SK-N-MC (cell line): ENCODE data around the gene SLC7A8.

Experiments used
- EZH2 ChIP-seq: fragments of 200-600 bp; sonication (generic); IDR thresholded peaks from one replicate; pipeline ENCODE4 v1.6.1; 2017; ENCODE audit warnings: antibody characterized with exemption
- FOXP2 ChIP-seq: optimal IDR thresholded peaks from 2 replicates; pipeline ENCODE3; 2011; ENCODE audit warnings: mild to moderate bottlenecking, moderate library complexity; ENCODE audit not compliant: insufficient read depth; ENCODE audit errors: extremely low read length, control extremely low read depth
- POLR2AphosphoS5 ChIP-seq: IDR thresholded peaks from 2 replicates; pipeline ENCODE4 v1.6.1; 2012; ENCODE audit warnings: mild to moderate bottlenecking, low read depth, low read length, borderline replicate concordance

DNA sequence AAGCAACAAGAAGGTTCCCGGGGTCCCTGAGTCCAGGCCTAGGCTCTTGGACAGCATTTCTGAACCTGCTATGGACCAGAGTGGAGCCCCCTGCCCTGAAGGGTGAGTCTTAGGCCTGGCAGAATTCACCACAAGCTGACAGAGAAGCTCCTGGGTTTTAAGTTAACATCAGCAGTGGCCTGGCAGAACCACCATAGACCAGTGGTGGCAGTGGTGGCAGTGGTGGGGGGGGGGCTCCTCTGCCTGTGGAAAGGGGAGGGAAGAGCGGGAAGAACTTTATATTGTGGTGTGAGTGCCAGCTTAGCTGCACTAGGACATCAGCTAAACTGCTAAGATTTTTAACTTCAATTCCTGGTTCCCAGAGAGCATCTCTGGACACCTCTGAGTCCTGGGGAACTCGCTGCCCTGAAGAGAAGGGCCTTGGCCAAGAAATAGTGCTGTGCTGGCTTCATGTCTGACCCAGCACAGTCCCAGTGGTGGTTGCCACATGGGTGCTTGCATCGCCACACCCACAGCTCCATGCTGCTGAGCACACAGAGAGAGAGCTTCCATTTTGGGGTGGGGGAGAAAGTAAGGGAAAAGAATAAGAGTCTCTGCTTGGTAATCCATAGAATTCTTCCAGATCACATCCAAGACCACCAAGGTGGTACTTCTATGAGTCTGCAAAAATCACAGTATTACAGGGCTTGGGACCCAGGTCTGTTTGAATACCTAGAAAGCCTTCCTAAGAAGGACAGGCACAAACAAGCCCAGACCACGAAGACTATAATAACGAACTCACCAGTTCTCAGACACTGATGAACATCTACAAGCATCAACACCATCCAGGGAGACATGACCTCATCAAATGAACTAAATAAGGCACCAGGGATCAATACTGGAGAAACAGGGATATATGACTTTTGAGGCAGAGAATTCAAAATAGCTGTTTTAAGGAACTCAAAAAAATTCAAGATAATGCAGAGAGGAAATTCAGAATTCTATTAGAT is 33.9 kb upstream of the SLC7A8 start:
- TF ChIP-seq EZH2 (no peak), POLR2AphosphoS5 (no peak), FOXP2 (no peak)
